Fibroblast of pulmonary artery (primary cell): ENCODE measurements around the gene CIDEB.
A peak's percentile ranks its signal among the peaks of the same experiment; 100 is the strongest.

Source experiments
- DNase-seq: peaks from one replicate; pipeline ENCODE4 v3.0.0-alpha.2; 2010; ENCODE audit warnings: low read depth
- H3K4me3 ChIP-seq: replicated peaks from 2 replicates; pipeline ENCODE4 v1.5.1; 2011; ENCODE audit warnings: low read depth, mild to moderate bottlenecking, control low read depth, low read length, moderate library complexity
- CTCF ChIP-seq: IDR thresholded peaks from 2 replicates; pipeline ENCODE4 v1.5.1; 2011; ENCODE audit warnings: mild to moderate bottlenecking, control low read depth, low read length, inconsistent platforms; ENCODE audit errors: missing control alignments

Gene CIDEB

GRCh38 chr14:24339284-24340151 is 31.7 kb upstream of the CIDEB start, which contains the start of gene RIPK3:
Gene RIPK3 (minus strand): TSS chr14:24339991. CDS start chr14:24339826, 165 bp downstream.
- peak within 1 kb of the TSS; percentile 35 for H3K4me3 ChIP-seq
- no peak for DNase-seq
- TF ChIP-seq CTCF: no peak

- no peak for DNase-seq
- no peak for TF ChIP-seq CTCF
- no peak overlapping the region for H3K4me3 ChIP-seq
These were observed 31.1 kb upstream of the CIDEB start for GRCh38 chr14:24338843-24339242.

GRCh38 chr14:24337824-24338175 is 30.0 kb upstream of the CIDEB start:
- TF ChIP-seq CTCF: no peak
- no peak for DNase-seq
- H3K4me3 ChIP-seq: no peak overlapping the region

- no peak for DNase-seq
- TF ChIP-seq CTCF: no peak
- H3K4me3 ChIP-seq: no peak overlapping the region
These were observed 29.5 kb upstream of the CIDEB start for GRCh38 chr14:24337144-24337823.

- no peak overlapping the region for H3K4me3 ChIP-seq
- no peak for DNase-seq
- TF ChIP-seq CTCF: no peak
These were observed 27.8 kb upstream of the CIDEB start for GRCh38 chr14:24335461-24336171.

- no peak for DNase-seq
- H3K4me3 ChIP-seq: peak within 1 kb of the TSS; percentile 48
- no peak for TF ChIP-seq CTCF
These were observed 26.9 kb upstream of the CIDEB start, which contains the start of gene ADCY4 for GRCh38 chr14:24334431-24335291. Gene ADCY4 (minus strand): TSS chr14:24335071. CDS start chr14:24334652, 419 bp downstream.
